ENCODE results near the gene CPNE4. TPM values are rescaled to one million over a fixed set of nuclear protein-coding genes. Genes with fewer than 3 reads are reported as not detected.

CPNE4 gene
- total RNA-seq, 1 experiment from 2014 or later, result 1.9 TPM

GRCh38 chr3:131739211-131739610 is 295.6 kb downstream of the CPNE4 start:
- H4K20me1 ChIP-seq (ENCODE audit: control insufficient read depth, insufficient read depth, insufficient read length), result no peaks in the 10 kb centered on the region
- Mint-ChIP-seq H3K4me1 (peaks cover 5% of the 10 kb centered on the region in 2 experiments), H3K27ac (no peak overlapping the region), H3K4me3 (no peak overlapping the region), H3K27me3 (ENCODE audit: low read depth) (no peaks in the 10 kb centered on the region), H3K36me3 (ENCODE audit: insufficient read depth in 1 of 3, low read depth in 3 of 3) (no peaks in the 10 kb centered on the region), H3K9me3 (no peaks in the 10 kb centered on the region)
- no peak overlapping the region for H3K18ac ChIP-seq (ENCODE audit: insufficient read length, low read depth, low read length)
- no peak overlapping the region for H3K23ac ChIP-seq (ENCODE audit: insufficient read length, low read depth, low read length)
- H4K5ac ChIP-seq (ENCODE audit: insufficient read length, low read depth, low read length), result no peak overlapping the region
- H3K4me2 ChIP-seq (ENCODE audit: insufficient read depth, insufficient read length, low read length), result no peak overlapping the region
- H2BK5ac ChIP-seq (ENCODE audit: insufficient read length, low read length), result no peak overlapping the region
- H3K27ac ChIP-seq (ENCODE audit: insufficient read length, low read depth, low read length), result no peak overlapping the region
- no CpG with 5 or more reads among the region's 1 CpG for WGBS (ENCODE audit: extremely low coverage, insufficient read length, low lambda C conversion rate)
- no peak overlapping the region for H2BK120ac ChIP-seq (ENCODE audit: low read depth, low read length, poor library complexity, severe bottlenecking)
- no peaks in the 10 kb centered on the region for H3K79me2 ChIP-seq (ENCODE audit: insufficient read depth, low read length)
- no peak overlapping the region for H2AK5ac ChIP-seq (ENCODE audit: insufficient read length, low read length)
- H2BK12ac ChIP-seq (ENCODE audit: insufficient read length, low read depth, low read length), result no peak overlapping the region
- H3K79me1 ChIP-seq (ENCODE audit: insufficient read depth, low read depth, low read length, poor library complexity, severe bottlenecking), result no peaks in the 10 kb centered on the region
- no peaks in the 10 kb centered on the region for H3K27me3 ChIP-seq (ENCODE audit: insufficient read depth, low read length)
- no peak overlapping the region for H3K56ac ChIP-seq (ENCODE audit: insufficient read length, low read depth, low read length)
- no peak overlapping the region for H3K9ac ChIP-seq (ENCODE audit: extremely low read depth, insufficient read length, low read length)
- H3K9me3 ChIP-seq (ENCODE audit: control insufficient read depth, low read depth, low read length), result no peaks in the 10 kb centered on the region
- H2AFZ ChIP-seq (ENCODE audit: low read length), result no peak overlapping the region
- no peak overlapping the region for H4K91ac ChIP-seq (ENCODE audit: insufficient read length, low read depth, low read length)
- no peak for DNase-seq
- H2BK15ac ChIP-seq (ENCODE audit: low read depth, low read length), result no peak overlapping the region
- no peak overlapping the region for H3T11ph ChIP-seq (ENCODE audit: low read length)
- no peaks in the 10 kb centered on the region for H3K4me1 ChIP-seq (ENCODE audit: insufficient read depth, low read length)
- no peak overlapping the region for H3K4ac ChIP-seq (ENCODE audit: low read depth, low read length)
- no peaks in the 10 kb centered on the region for H3K23me2 ChIP-seq (ENCODE audit: insufficient read length, low read depth, low read length, poor library complexity, severe bottlenecking)
- H3K14ac ChIP-seq (ENCODE audit: insufficient read depth, low read length), result peak overlapping the region; percentile 65; the same call in 1 of the 2 replicates
- H4K8ac ChIP-seq (replicated peaks; ENCODE audit: insufficient read length, low read depth, low read length), result no peak overlapping the region
- H2BK20ac ChIP-seq (ENCODE audit: low read depth, low read length, poor library complexity, severe bottlenecking), result no peak overlapping the region
- TF ChIP-seq CTCF (conservative IDR thresholded peaks at IDR 0.05), result no peak
